HG03521 (cell line): ENCODE data around the gene TMEM37.

Source experiments
- ATAC-seq: cut with Tn5 transposase; IDR thresholded peaks from one replicate; pipeline ENCODE4 v1.9.1; 2021; ENCODE audit warnings: mild to moderate bottlenecking, moderate library complexity; ENCODE audit not compliant: unreplicated experiment

TMEM37 gene

DNA sequence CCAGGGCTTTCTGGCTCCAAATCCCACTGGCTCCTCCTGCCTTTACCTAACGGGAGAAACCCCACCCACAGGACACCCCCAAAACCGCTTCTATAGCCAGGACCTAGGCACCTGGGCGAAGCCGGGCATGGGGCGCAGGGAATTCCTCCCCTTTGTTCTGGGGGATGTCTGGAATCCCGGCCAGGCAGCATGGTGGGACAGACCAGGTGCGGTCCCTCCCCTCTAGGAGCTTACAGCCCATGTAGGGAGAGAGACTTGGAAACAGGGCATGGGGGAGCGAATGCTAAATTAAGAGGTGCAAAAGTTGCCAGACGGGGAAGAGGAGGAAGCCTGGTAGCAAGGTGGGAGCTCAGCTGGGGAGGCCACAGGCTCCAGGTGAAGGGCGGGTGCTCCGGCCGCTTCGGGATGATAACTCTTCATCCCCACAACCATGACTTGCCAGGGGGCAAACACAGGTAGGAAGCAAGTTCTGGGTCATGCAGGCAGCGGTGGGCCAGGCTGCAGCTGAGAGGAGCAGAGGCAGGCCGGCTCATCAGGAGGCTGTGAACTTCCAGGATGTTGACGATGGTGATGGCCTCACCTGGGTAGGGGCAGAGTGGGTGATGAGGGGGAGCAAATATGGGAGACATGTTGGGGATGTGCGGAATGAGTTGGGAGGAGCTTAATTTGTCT lies 1.3 kb downstream of the TMEM37 start:
- ATAC-seq = no peak

GRCh38 chr2:119433636-119434327 lies 2.1 kb downstream of the TMEM37 start:
- ATAC-seq = no peak

DNA sequence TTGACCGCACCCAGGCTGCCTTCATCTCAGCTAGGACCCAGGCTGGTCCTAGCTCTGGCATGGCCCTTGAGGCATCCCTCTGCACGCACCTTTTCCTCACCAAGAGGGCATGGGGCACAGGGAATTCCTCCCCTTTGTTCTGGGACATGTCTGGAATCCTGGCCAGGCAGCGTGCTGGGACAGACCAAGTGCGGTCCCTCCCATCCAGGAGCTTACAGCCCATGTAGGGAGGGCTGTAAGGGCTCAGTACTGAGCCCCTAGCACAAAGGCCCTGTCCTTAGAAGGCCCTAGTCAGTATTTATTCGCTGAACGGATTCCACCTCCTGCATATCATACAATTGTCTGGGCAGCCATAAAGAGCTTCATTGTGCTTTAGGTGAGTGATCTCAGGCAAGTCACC lies 3.0 kb downstream of the TMEM37 start:
- ATAC-seq = no peak

GRCh38 chr2:119435081-119435952 lies 3.7 kb downstream of the TMEM37 start:
- no peak for ATAC-seq

DNA sequence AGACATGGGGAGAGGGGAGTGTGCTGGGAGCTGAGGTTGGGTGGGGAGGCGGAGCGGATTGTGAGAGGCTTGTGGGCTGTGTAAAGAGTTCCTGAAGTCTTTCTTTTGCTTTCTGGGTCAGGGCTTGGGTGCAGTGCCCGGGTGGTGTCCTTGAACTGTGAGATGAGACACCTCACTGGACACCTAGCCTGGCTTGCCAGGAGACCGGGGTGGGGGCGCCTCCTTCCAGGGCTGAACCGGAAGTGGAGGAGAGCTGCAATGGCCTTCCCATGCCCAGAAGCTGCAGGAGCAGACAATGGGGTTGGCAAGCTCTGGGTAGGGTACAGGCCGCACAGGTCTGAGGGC lies 4.3 kb downstream of the TMEM37 start:
- no peak for ATAC-seq

DNA sequence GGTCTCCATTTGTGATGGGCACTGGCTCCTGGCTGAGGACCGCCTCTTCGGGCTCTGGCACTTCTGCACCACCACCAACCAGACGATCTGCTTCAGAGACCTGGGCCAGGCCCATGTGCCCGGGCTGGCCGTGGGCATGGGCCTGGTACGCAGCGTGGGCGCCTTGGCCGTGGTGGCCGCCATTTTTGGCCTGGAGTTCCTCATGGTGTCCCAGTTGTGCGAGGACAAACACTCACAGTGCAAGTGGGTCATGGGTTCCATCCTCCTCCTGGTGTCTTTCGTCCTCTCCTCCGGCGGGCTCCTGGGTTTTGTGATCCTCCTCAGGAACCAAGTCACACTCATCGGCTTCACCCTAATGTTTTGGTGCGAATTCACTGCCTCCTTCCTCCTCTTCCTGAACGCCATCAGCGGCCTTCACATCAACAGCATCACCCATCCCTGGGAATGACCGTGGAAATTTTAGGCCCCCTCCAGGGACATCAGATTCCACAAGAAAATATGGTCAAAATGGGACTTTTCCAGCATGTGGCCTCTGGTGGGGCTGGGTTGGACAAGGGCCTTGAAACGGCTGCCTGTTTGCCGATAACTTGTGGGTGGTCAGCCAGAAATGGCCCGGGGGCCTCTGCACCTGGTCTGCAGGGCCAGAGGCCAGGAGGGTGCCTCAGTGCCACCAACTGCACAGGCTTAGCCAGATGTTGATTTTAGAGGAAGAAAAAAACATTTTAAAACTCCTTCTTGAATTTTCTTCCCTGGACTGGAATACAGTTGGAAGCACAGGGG lies 5.5 kb downstream of the TMEM37 start:
- ATAC-seq = no peak

GRCh38 chr2:119438128-119438656 lies 6.5 kb downstream of the TMEM37 start:
- no peak for ATAC-seq

GRCh38 chr2:119438726-119439284 lies 7.2 kb downstream of the TMEM37 start:
- ATAC-seq = no peak

GRCh38 chr2:119439574-119440500 lies 8.2 kb downstream of the TMEM37 start:
- no peak for ATAC-seq

DNA sequence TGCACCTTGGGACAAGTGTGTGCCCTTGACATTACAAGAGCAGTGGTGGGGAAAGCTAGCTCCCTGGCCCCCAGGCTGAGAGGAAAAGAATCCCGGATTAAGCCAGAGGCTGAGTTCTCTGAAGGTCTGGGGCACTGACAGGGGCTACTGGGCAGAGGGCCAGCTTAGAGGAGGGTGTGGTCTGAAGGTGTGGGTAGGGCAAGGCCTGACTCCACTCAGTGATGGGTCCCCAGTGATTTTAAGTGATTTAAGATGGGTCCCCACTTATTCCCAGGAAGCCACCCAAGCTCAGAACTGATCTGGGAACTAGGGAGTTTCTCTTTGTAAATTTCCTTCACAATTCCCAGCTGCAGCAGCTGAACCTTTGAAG lies 8.8 kb downstream of the TMEM37 start:
- no peak for ATAC-seq

DNA sequence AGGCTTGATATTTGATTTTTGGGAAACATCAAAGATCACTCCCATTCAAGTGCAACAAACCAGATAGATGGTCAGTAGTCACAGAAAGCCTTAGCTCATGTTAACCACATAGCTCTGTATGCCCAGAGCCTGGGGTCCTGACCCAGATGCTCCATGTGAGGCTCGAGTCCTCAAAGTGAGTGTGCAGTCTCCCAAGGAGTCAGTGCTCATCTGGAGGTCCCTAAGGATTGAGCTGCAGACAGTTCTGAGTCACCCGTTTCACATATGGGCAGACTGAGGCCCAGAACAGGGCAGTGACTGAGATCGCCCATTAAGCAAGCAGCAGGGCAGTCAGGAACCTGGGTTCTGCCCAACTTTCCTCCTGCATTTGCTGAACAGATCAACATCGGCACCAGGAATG lies 9.2 kb downstream of the TMEM37 start:
- ATAC-seq = no peak

DNA sequence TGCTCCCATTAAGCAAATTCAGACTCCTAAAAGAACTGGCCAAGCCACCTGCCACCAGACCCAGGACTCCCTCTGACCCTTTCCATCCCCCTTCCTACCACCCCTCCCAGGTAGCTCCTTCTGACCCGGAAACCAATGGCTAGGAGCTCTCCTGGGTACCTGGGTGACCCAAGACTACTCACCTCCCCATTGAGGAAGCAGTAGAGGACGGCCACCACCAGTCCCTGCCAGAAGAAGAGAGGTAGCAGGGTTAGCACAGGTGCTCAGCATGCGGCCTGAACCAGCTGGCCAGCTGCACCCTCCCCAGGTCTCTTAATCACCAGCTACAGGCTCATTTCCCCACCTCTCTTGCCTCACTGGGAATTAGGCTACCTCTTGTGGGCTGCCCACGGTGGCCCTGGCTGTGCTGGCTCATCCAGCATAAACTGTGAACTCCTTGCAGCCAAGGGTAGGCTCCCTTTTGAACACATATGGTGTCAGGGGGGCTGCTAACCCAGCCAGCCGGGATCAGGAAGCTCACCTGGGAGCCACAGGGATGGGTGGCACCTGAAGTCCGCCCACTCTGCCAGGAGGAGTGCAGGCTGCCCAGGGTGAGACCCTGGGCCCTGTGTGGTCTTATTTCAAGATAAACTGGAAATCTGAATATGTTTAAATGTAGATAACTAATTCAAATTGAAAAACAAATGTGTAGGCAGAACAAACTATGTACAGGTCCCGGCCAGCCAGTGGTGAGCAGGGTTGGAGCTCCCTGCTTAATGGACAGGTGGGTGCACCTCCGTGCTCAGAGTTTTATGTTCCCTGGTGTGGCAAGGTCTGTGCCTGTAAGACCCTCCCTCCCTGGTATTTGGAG lies 9.9 kb downstream of the TMEM37 start:
- ATAC-seq = no peak

DNA sequence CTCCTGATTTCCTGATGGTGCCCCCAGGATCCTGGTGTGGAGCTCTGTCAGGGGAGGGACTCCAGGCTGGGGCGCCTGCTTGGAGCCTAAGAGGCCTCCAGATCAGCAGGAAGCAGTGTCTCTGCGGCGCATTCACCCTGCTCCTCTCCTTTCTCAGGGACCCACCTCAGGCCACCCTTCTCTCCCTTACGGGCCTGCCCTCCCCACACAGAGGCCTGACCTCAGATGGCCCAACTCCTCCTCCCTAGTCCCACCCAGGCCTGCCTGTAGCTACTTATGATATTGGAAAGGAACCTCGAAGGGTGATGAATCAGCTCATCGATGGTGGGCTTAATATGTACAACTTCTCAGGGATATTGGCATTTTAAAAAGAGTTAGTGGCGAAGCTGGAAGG lies 10.6 kb downstream of the TMEM37 start:
- no peak for ATAC-seq

GRCh38 chr2:119442850-119443249 lies 11.2 kb downstream of the TMEM37 start:
- ATAC-seq = no peak

- ATAC-seq = no peak
These were observed 14.4 kb downstream of the TMEM37 start for GRCh38 chr2:119446037-119446436.

GRCh38 chr2:119448427-119449141 lies 16.9 kb downstream of the TMEM37 start:
- ATAC-seq = no peak

DNA sequence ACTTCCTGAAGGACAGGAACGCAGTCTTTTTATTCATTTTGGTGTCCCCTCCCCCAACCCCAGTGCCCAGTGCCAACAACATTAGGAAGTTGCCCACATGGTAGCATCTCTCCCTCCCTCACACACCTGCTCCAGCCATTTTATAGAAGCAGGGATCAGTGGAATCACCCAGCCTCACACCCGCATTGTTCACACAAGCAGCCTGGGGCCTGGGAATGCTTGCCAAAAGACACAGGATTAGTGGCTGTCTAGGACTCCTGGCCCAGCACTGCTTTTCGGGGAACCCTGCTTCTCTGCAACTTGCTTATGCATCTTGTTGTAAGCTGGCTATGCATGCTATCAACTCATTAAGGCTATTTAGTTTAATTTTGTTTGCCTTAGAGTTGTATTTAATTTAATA lies 17.9 kb downstream of the TMEM37 start:
- ATAC-seq = no peak
